ENCODE results near the gene RAB18. TPM values are rescaled to one million over a fixed set of nuclear protein-coding genes. Genes with fewer than 3 reads are reported as not detected.

The RAB18 gene
- total and polyA plus RNA-seq, 2 donors (not counting 1 experiment from before 2014, with no cell fraction given): 8.4 to 60.5 TPM

- Mint-ChIP-seq H3K27ac (no peak overlapping the region), H3K9me3 (ENCODE audit: insufficient read depth) (no peaks in the 10 kb centered on the region), H3K4me3 (no peak overlapping the region), H3K4me1 (no peaks in the 10 kb centered on the region), H3K27me3 (peaks cover 5% of the 10 kb centered on the region)
- Histone ChIP-seq H3K27ac (ENCODE audit: low read length in 2 of 2) (no peak overlapping the region), H3K4me1 (ENCODE audit: control insufficient read depth in 2 of 2, insufficient read depth in 2 of 2, low read length in 2 of 2) (no peaks in the 10 kb centered on the region), H3K4me2 (replicated peaks; ENCODE audit: low read depth, low read length, poor library complexity, severe bottlenecking) (no peak overlapping the region), H3K36me3 (replicated peaks in 1 of 2; ENCODE audit: control extremely low read depth in 1 of 2, control insufficient read depth in 1 of 2, extremely low read depth in 1 of 2, insufficient read depth in 2 of 2, low read length in 1 of 2) (no peaks in the 10 kb centered on the region), H4K20me1 (ENCODE audit: control insufficient read depth, insufficient read depth, low read length, poor library complexity, severe bottlenecking) (no peaks in the 10 kb centered on the region), H3K27me3 (replicated peaks in 1 of 4; ENCODE audit: control extremely low read depth in 1 of 4, control insufficient read depth in 3 of 4, insufficient read depth in 4 of 4, low read length in 3 of 4) (no peaks in the 10 kb centered on the region), H3K9ac (ENCODE audit: low read length) (no peak overlapping the region), H3K4me3 (ENCODE audit: control extremely low read depth in 1 of 5, extremely low read depth in 1 of 5, insufficient read depth in 1 of 5, low read depth in 2 of 5, low read length in 4 of 5) (no peak overlapping the region), H3K9me3 (ENCODE audit: control extremely low read depth in 1 of 3, control insufficient read depth in 2 of 3, insufficient read depth in 1 of 3, low read length in 2 of 3) (no peaks in the 10 kb centered on the region), H3K79me2 (ENCODE audit: control insufficient read depth, insufficient read depth, low read length) (no peaks in the 10 kb centered on the region), H2AFZ (ENCODE audit: insufficient read depth, low read depth, low read length, poor library complexity, severe bottlenecking) (no peak overlapping the region)
- ATAC-seq (ENCODE audit: low read depth) (no peak), DNase-seq (no peak)
- CTCF ChIA-PET: no interaction called here
- POLR2A ChIA-PET: no interaction called here
- TF ChIP-seq EZH2 (IDR thresholded peaks at IDR 0.05; ENCODE audit: borderline replicate concordance, insufficient read depth, low read depth, low read length, poor library complexity, severe bottlenecking) (no peak), CTCF (IDR thresholded peaks at IDR 0.05) (no peak)
- WGBS (ENCODE audit: insufficient coverage): 77% methylated on average over 4 of the region's 4 CpGs
- intact Hi-C loops (cut with micrococcal nuclease): no loop called here
Measured at GRCh38 chr10:27578316-27578715, 74.2 kb downstream of the RAB18 start.

GRCh38 chr10:27581225-27581624 lies 77.1 kb downstream of the RAB18 start:
- H2AFZ ChIP-seq (ENCODE audit: insufficient read depth, low read depth, low read length, poor library complexity, severe bottlenecking): no peak overlapping the region
- ATAC-seq (ENCODE audit: low read depth) (no peak), DNase-seq (no peak)
- H3K9me3 Mint-ChIP-seq (ENCODE audit: insufficient read depth): peaks cover 2% of the 10 kb centered on the region
- ChIA-PET CTCF (no interaction called here), POLR2A (no interaction called here)
- no CpG with 5 or more reads among the region's 4 CpGs for WGBS (ENCODE audit: insufficient coverage)
- H3K79me2 ChIP-seq (ENCODE audit: control insufficient read depth, insufficient read depth, low read length): no peaks in the 10 kb centered on the region
- no peak overlapping the region for H3K9ac ChIP-seq (ENCODE audit: low read length)
- H3K4me3 ChIP-seq (ENCODE audit: control extremely low read depth in 1 of 5, extremely low read depth in 1 of 5, insufficient read depth in 1 of 5, low read depth in 2 of 5, low read length in 4 of 5): no peak overlapping the region
- no peaks in the 10 kb centered on the region for H3K9me3 ChIP-seq (ENCODE audit: control extremely low read depth in 1 of 3, control insufficient read depth in 2 of 3, insufficient read depth in 1 of 3, low read length in 2 of 3)
- intact Hi-C loops (cut with micrococcal nuclease): no loop called here
- no peaks in the 10 kb centered on the region for H3K4me1 Mint-ChIP-seq
- H3K27me3 ChIP-seq (replicated peaks in 1 of 4; ENCODE audit: control extremely low read depth in 1 of 4, control insufficient read depth in 3 of 4, insufficient read depth in 4 of 4, low read length in 3 of 4): no peaks in the 10 kb centered on the region
- no peak overlapping the region for H3K4me2 ChIP-seq (replicated peaks; ENCODE audit: low read depth, low read length, poor library complexity, severe bottlenecking)
- H3K27ac ChIP-seq (ENCODE audit: low read length in 2 of 2): no peak overlapping the region
- TF ChIP-seq EZH2 (IDR thresholded peaks at IDR 0.05; ENCODE audit: borderline replicate concordance, insufficient read depth, low read depth, low read length, poor library complexity, severe bottlenecking) (no peak), CTCF (IDR thresholded peaks at IDR 0.05) (no peak)
- peaks cover 8% of the 10 kb centered on the region for H3K27me3 Mint-ChIP-seq
- no peaks in the 10 kb centered on the region for H3K4me1 ChIP-seq (ENCODE audit: control insufficient read depth in 2 of 2, insufficient read depth in 2 of 2, low read length in 2 of 2)
- no peak overlapping the region for H3K27ac Mint-ChIP-seq
- no peaks in the 10 kb centered on the region for H4K20me1 ChIP-seq (ENCODE audit: control insufficient read depth, insufficient read depth, low read length, poor library complexity, severe bottlenecking)
- H3K4me3 Mint-ChIP-seq: no peak overlapping the region
- no peaks in the 10 kb centered on the region for H3K36me3 ChIP-seq (replicated peaks in 1 of 2; ENCODE audit: control extremely low read depth in 1 of 2, control insufficient read depth in 1 of 2, extremely low read depth in 1 of 2, insufficient read depth in 2 of 2, low read length in 1 of 2)

All from B cell (primary cell).